GM12801 (cell line): ENCODE data around the gene DNAH17.

Experiments
- CTCF ChIP-seq: IDR thresholded peaks from one replicate; pipeline ENCODE4 v1.5.1; 2011; ENCODE audit warnings: control low read depth; ENCODE audit not compliant: insufficient read length; ENCODE audit errors: extremely low read depth

DNAH17 gene

DNA sequence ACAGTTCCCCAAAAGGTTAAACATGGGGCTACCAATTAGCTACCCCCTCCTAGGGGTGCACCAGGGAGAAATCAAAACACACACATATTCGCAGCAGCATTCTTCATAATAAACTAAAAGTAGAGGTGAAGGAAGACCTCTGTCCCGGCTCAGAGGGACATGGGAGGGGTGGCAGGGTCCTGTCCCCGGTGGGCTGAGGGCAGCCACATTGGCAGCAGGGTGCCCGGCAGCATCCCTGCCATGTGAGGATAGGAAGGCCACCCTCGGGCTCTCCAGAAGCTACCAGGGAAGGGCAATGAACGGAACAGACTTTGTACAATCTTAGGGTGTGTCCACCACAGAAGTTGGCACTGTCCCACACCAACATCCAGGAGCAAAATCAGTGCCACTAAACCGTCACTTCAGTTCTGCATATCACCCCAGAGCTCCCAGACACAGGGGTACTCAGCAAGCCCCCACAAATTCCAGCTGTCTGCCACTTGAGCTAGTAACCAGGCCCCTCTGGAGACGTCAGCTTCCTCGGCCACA is 3.1 kb upstream of the DNAH17 start:
- no peak for TF ChIP-seq CTCF

DNA sequence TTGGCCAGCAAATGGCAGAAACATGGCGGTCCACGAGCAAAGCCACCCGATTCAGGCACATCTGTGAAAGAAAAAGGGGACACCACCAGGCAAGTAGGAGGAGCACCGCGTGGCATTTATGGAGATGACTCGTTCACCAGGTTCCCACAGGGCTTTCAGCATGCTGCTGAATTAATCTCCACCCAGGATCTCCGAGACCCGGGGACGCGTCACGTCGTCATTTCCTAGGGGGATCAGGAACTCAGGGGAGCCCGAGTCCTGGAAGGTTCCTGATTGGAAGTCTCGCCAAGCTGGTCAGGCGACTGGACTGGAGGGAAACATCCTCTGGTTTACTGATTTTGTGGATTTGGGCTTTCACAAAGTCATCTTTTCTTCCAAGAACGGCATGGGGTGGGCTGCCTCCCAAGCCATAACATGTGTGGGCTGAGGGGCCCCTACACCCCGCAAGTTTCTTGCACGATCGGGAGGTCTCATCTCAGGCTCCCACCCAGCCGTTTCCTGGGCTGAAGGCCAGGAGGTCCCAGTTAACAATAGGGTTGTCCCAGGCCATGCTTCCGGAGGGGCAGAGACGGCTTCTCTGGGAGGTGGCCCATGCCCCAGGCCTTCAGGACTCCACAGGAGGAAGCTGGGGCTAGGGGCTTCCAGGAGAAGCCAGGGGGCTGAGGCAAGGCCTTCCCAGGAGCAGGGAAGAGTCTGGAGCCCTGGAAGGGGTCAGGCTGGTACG is 645 bp downstream of the DNAH17 start:
- no peak for TF ChIP-seq CTCF

- TF ChIP-seq CTCF = no peak
These were observed 1.3 kb downstream of the DNAH17 start for GRCh38 chr17:78575899-78576298.

DNA sequence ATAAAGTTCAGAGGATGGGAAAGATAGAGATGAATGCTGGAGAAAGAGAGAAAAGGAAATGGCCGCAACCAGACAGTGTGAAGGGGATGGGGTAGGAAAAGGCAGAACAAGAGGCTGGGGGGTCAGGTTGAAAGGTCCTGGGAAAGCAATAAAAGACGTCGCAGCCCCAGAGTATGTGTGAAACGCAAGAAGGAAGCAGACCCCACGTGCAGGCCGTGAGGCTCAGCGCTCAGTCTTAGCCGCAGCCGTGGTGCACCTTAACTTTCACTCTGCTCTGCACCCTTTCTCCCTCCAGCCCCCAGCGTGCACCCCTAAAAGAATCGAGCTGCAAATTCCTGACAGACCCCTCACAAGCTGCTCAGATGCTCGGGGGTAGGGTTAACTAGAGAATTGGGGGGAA is 1.9 kb downstream of the DNAH17 start:
- no peak for TF ChIP-seq CTCF

GRCh38 chr17:78573955-78574354 is 3.2 kb downstream of the DNAH17 start:
- no peak for TF ChIP-seq CTCF

DNA sequence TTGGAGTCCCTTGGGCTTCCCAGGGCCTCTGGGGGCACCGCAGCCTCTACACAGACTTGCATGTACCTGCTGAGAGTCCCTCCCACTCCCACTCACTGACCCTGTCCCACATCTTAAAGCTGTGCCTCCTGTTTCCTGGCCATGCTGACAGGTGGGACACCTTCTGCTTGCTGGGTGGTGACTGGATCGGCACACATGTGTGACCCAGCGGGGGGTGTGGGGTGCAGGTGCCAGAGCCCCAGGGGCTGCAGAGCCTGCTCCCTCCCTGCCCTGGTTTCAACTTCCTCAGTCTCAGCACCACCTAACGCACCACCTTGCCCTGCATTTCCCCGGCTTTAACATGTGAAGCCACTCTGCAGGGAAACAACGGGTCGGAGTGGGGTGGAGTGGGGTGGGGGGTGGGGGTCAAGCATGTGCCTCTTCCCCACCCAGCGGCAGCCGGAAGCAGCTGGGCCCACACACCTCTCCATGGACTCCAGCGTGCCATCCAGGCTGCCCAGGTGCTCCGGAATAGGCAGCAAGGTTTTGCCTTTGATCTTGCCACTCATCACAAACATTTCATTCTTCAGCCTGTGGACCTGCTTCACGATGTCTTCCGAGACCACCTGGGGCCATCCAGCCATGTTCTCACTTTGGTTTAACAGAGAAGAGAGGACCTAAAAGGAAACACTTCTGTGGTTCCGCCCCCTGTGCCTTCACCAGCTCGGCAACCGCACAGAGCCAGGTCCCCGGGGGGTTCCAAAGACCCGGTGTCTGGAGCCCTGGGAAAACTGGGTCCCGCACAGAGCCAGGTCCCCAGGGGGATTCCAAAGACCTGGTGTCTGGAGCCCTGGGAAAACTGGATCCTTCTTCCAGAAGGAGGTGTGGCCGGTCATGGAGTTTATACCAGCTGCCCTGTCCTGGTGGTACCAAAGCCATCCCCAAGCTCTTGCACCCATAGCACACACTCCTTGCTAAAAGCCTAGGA is 4.7 kb downstream of the DNAH17 start:
- no peak for TF ChIP-seq CTCF

- TF ChIP-seq CTCF = no peak
These were observed 5.9 kb downstream of the DNAH17 start for GRCh38 chr17:78571329-78571728.
